Measurements from ENCODE around the gene SCP2.

- no peak for TF ChIP-seq CTCF (IDR thresholded peaks at IDR 0.05)
- no peak for TF ChIP-seq POLR2A (IDR thresholded peaks at IDR 0.05)
- TF ChIP-seq POLR2AphosphoS5 (IDR thresholded peaks at IDR 0.05), result no peak
- no peak for TF ChIP-seq EP300 (IDR thresholded peaks at IDR 0.05; ENCODE audit: low read depth)
Measured at GRCh38 chr1:53066891-53067738, 140.0 kb downstream of the SCP2 start.
